Psoas muscle (tissue), 8 donors: ENCODE measurements around the gene LLGL1. TPM values are rescaled to one million over a fixed set of nuclear protein-coding genes. Genes with fewer than 3 reads are reported as not detected.
"Not testable (repeated sequence)": the region's sequence is repeated elsewhere in the genome, so short reads cannot be mapped to it uniquely, and the experiment has no call there.

Experiments
- ATAC-seq, 4 donors: fragments of 200-7000 bp; cut with Tn5 transposase; one replicate each; pipeline ENCODE4 v1.9.1; 2020; ENCODE audit warnings: moderate library complexity in 3 of 4, mild to moderate bottlenecking in 2 of 4
- DNase-seq, 2 donors: peaks; one replicate each; pipeline ENCODE4 v3.0.0-alpha.2; 2020
- H3K27ac ChIP-seq: fragments of 200-600 bp; one replicate; pipeline ENCODE4 v1.8.0; 2022
- H3K27me3 ChIP-seq, 3 donors: fragments of 200-600 bp in 1 of 3; one replicate each; pipeline versions ENCODE4 v1.6.1 to v1.8.0; 2013 to 2022; ENCODE audit warnings: low read length in 2 of 3, mild to moderate bottlenecking in 2 of 3, moderate library complexity in 1 of 3; ENCODE audit not compliant: insufficient read depth in 3 of 3
- H3K36me3 ChIP-seq, 2 donors: fragments of 200-600 bp in 1 of 2; one replicate each; pipeline versions ENCODE4 v1.6.1 to v1.8.0; 2013 to 2022; ENCODE audit warnings: low read depth in 1 of 2, mild to moderate bottlenecking in 1 of 2, moderate library complexity in 1 of 2; ENCODE audit not compliant: insufficient read depth in 1 of 2
- H3K4me1 ChIP-seq: fragments of 200-600 bp; one replicate; pipeline ENCODE4 v1.8.0; 2022
- H3K4me3 ChIP-seq: fragments of 200-600 bp; one replicate; pipeline ENCODE4 v1.8.0; 2022; ENCODE audit warnings: mild to moderate bottlenecking
- H3K9me3 ChIP-seq: fragments of 200-600 bp; one replicate; pipeline ENCODE4 v1.8.0; 2022
- WGBS, 3 donors: extraction: QIAGEN DNeasy Blood & Tissue Kit; methylation state at CpG; one replicate each; pipeline versions ENCODE4 v1.1.6 to v1.1.7; 2013; 5-methylcytosine and 5-hydroxymethylcytosine counted together
- intact Hi-C, 2 donors: fragments of 100-400 bp; cut with DNase I; formaldehyde crosslinking; loops; one replicate each; pipeline versions ENCODE4 v1.11.0 to v1.14.2; 2022
- polyA plus RNA-seq, 3 donors: library from polyadenylated mRNA; stranded (reverse); fragments of 200-250 nt; gene quantifications; one replicate each; pipeline ENCODE4 v1.2.3, GENCODE V29; 2013
- total RNA-seq, 4 donors: library from RNA; stranded (reverse); fragmentation: NEBNext Ultra II Directional in 2 of 4; extraction: Animal tissue kit (Norgen Biotek cat#: 25700) in 2 of 4; gene quantifications; one replicate each; pipeline versions ENCODE4 v1.2.1 to v1.2.4, GENCODE V29; 2021 to 2023
- TF ChIP-seq, protein P1 (sequence below): fragments of 200-600 bp; IDR thresholded peaks from one replicate; pipeline ENCODE4 v1.8.0; 2022; ENCODE audit warnings: antibody characterized with exemption
- donor health status: healthy with polysubstance abuse.
- donor health status: DM: no; HTN: no; CAD: no; lungs with moderate emphysema.
- donor health status: Bipolar disorder and iron deficiency.
- donor health status: healthy.
- donor health status: DM: yes; HTN: yes; CAD: no.
- donor health status: DM: no; HTN: no; CAD: no.
- donor health status: DM: no; HTN: no; CAD: no.
- donor health status: DM: yes; HTN: yes; CAD: no.

The LLGL1 gene
- total and polyA plus RNA-seq, 7 donors = 5.1 to 9.5 (median 8.2) TPM

DNA sequence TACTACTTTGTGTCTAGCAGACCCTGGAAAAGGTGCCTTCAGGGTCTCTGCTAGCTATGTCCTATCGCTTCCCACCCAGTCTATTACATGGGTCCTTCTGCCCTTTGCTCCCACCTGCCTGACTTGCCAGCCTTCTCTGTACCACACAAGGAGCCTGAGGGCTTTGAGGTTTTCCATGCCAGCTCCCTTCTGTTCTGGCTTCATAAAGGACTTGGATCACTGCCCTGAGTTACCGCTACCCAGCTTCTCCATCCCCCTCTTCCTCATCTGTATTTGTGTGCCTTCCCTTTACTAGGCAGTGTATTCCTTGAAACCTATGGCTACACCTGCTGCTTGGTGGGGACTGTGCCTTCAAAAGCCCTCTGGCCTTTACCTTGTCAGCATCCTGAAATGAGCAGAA, 19.6 kb upstream of the LLGL1 start:
- H3K4me1 ChIP-seq = peaks cover 17% of the 10 kb centered on the region
- TF ChIP-seq, protein P1, sequence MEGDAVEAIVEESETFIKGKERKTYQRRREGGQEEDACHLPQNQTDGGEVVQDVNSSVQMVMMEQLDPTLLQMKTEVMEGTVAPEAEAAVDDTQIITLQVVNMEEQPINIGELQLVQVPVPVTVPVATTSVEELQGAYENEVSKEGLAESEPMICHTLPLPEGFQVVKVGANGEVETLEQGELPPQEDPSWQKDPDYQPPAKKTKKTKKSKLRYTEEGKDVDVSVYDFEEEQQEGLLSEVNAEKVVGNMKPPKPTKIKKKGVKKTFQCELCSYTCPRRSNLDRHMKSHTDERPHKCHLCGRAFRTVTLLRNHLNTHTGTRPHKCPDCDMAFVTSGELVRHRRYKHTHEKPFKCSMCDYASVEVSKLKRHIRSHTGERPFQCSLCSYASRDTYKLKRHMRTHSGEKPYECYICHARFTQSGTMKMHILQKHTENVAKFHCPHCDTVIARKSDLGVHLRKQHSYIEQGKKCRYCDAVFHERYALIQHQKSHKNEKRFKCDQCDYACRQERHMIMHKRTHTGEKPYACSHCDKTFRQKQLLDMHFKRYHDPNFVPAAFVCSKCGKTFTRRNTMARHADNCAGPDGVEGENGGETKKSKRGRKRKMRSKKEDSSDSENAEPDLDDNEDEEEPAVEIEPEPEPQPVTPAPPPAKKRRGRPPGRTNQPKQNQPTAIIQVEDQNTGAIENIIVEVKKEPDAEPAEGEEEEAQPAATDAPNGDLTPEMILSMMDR = no peak
- intact Hi-C loops = no loop called here
- H3K9me3 ChIP-seq = no peaks in the 10 kb centered on the region
- H3K27me3 ChIP-seq = no peaks in the 10 kb centered on the region
- WGBS, 3 donors = 66 to 81% (median 67%) methylated on average over 2 of the region's 2 CpGs
- no peak overlapping the region for H3K27ac ChIP-seq
- H3K4me3 ChIP-seq = no peak overlapping the region
- DNase-seq (no peak), ATAC-seq (no peak)
- H3K36me3 ChIP-seq = peaks cover 2 to 84% of the 10 kb centered on the region in 2 donors

DNA sequence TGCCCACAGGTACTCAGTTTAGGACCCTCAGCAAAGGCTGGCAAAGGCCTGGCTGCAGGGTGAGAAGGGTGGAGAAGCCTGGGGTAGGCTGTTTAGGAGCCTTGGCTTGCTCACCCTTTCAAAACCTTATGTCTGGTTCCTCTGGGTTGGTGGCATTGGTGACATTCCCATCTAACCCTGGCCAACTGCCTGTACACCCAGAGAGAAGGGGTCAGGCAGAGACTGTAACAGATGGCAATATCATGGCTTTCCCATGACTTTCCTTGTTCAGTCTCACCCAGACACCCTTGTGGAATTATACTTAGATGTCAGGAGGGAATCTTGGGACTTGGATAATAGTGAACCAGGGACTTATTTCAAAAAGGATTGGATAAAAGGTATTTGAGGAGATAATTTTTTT, 18.5 kb upstream of the LLGL1 start:
- Histone ChIP-seq H3K4me3 (no peak overlapping the region), H3K27ac (no peak overlapping the region), H3K4me1 (peaks cover 11% of the 10 kb centered on the region), H3K36me3 (peaks cover 2 to 83% of the 10 kb centered on the region in 2 donors), H3K27me3 (no peaks in the 10 kb centered on the region), H3K9me3 (no peaks in the 10 kb centered on the region)
- ATAC-seq (no peak), DNase-seq (no peak)
- TF ChIP-seq, protein P1 = no peak
- intact Hi-C loops = no loop called here

DNA sequence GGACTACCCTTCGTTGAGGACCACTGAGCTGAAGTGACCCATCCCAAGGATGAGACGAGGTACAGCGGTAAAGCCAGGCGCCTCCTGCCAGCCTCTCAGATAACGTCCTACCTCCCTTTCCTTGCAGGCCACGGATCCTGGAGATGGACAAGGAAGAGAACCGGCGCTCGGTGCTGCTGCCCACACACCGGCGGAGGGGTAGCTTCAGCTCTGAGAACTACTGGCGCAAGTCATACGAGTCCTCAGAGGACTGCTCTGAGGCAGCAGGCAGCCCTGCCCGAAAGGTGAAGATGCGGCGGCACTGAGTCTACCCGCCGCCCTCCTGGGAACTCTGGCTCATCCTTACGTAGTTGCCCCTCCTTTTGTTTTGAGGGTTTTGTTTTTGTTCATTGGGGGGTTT, 17.3 kb upstream of the LLGL1 start:
- 84 to 90% (median 88%) methylated on average over 19 of the region's 19 CpGs for WGBS, 3 donors
- intact Hi-C loops = no loop called here
- DNase-seq = no peak

DNA sequence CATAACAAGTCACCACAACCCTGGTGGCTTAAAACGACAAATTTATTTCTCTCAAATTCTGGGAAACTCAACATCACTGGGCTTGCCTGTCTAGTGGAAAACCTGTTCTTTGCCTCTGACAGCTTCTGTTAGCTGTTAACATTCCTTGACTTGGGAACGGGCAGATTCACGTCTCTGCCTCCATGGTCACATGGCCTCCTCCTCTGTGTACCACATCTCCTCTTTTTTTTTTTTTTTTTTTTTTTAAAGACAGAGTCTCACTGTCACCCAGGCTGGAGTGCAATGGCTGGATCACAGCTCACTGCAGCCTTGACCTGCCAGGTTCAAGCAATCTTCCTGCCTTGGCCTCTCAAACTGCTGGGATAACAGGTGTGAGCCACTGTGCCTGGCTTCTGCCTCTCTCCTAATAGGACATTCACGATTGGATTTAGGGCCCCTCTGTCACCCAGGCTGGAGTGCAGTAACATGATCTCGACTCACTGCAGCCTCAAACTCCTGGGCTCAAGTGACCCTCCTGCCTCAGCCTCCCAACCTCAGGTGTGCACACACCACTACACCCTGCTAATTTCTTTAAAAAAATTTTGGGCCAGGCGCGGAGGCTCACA, 11.7 kb upstream of the LLGL1 start:
- no peaks in the 10 kb centered on the region for H3K27me3 ChIP-seq
- intact Hi-C loops = loop anchor here in 1 of 2 donors (10.0 kb wide), 1 partner anchor 69 kb away; no protein-coding TSS in a partner anchor
- H3K9me3 ChIP-seq = no peaks in the 10 kb centered on the region
- WGBS, 3 donors = 53 to 66% (median 60%) methylated on average over 7 of the region's 7 CpGs
- TF ChIP-seq, protein P1 = no peak
- ATAC-seq (no peak), DNase-seq (no peak)
- H3K4me1 ChIP-seq = peaks cover 4% of the 10 kb centered on the region
- H3K27ac ChIP-seq = no peak overlapping the region
- H3K4me3 ChIP-seq = no peak overlapping the region
- H3K36me3 ChIP-seq = peaks cover 0 to 26% of the 10 kb centered on the region in 2 donors

More for the DNA sequence above, 17.3 kb upstream of the LLGL1 start:
- Histone ChIP-seq H3K9me3 (no peaks in the 10 kb centered on the region), H3K27ac (no peak overlapping the region), H3K27me3 (no peaks in the 10 kb centered on the region), H3K4me3 (no peak overlapping the region), H3K4me1 (no peaks in the 10 kb centered on the region), H3K36me3 (peaks cover 2 to 76% of the 10 kb centered on the region in 2 donors)
- no peak for ATAC-seq
- TF ChIP-seq, protein P1 = no peak

DNA sequence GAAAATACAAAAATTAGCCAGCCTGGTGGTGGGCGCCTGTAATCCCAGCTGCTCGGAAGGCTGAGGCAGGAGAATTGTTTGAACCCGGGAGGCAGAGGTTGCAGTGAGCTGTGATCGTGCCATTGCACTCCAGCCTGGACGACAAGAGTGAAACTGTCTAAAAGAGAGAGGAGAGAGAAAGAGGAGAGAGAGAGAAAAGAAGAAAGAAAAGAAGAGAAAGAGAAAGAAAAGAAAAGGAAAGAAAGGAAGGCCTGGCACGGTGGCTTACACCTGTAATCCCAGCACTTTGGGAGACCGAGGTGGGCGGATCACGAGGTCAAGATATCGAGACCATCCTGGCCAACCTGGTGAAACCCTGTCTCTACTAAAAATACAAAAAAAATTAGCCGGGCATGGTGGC, 8.5 kb upstream of the LLGL1 start:
- intact Hi-C loops = loop anchor here (5.0 to 10.0 kb wide), 2 partner anchors 72 to 75 kb away; no protein-coding TSS in a partner anchor
- H3K27me3 ChIP-seq, ATAC-seq, H3K36me3 ChIP-seq, H3K27ac ChIP-seq, H3K9me3 ChIP-seq, H3K4me1 ChIP-seq, H3K4me3 ChIP-seq, DNase-seq: not testable (repeated sequence)
- 56 to 70% (median 59%) methylated on average over 11 of the region's 11 CpGs for WGBS, 3 donors
